Gastroesophageal sphincter (tissue), 4 donors: ENCODE data around the gene ARHGEF3. TPM values are rescaled to one million over a fixed set of nuclear protein-coding genes. Genes with fewer than 3 reads are reported as not detected.

ENCODE experiments used
- ATAC-seq: fragments of 150-250 bp; one replicate; pipeline ENCODE4 v1.9.1; 2016; ENCODE audit warnings: mild to moderate bottlenecking, moderate library complexity
- H3K27ac ChIP-seq, 4 donors: fragments of 200-600 bp; sonication (generic) in 3 of 4; 1 replicate in 3 of 4; 2 replicates in 1 of 4; pipeline ENCODE4 v1.5.1; 2016 to 2019
- H3K27me3 ChIP-seq: fragments of 200-600 bp; sonication (generic); one replicate; pipeline ENCODE4 v1.5.1; 2019
- H3K36me3 ChIP-seq, 2 donors: fragments of 200-600 bp; sonication (generic); one replicate each; pipeline ENCODE4 v1.5.1; 2019; ENCODE audit warnings: control low read depth in 1 of 2
- H3K4me1 ChIP-seq, 3 donors: fragments of 200-600 bp; sonication (generic); 1 replicate in 2 of 3; 2 replicates in 1 of 3; pipeline ENCODE4 v1.5.1; 2016 to 2019; ENCODE audit warnings: control low read depth in 2 of 3
- H3K4me3 ChIP-seq, 2 donors: fragments of 200-600 bp; sonication (generic); one replicate each; pipeline ENCODE4 v1.5.1; 2019; ENCODE audit warnings: mild to moderate bottlenecking in 1 of 2, moderate library complexity in 1 of 2
- H3K9me3 ChIP-seq, 3 donors: fragments of 200-600 bp; sonication (generic); one replicate each; pipeline ENCODE4 v1.5.1; 2017 to 2019; ENCODE audit warnings: control low read depth in 2 of 3
- EP300 ChIP-seq: sonication (generic); formaldehyde crosslinking; IDR thresholded peaks from one replicate; pipeline ENCODE4 v1.6.1; 2017; ENCODE audit warnings: antibody characterized with exemption, mild to moderate bottlenecking
- POLR2A ChIP-seq, 2 donors: fragments of 450-650 bp; IDR thresholded peaks; one replicate each; pipeline ENCODE4 v1.6.1; 2017; ENCODE audit warnings: antibody characterized with exemption in 2 of 2, mild to moderate bottlenecking in 2 of 2, moderate library complexity in 1 of 2
- POLR2AphosphoS5 ChIP-seq: sonication (generic); formaldehyde crosslinking; IDR thresholded peaks from one replicate; pipeline ENCODE4 v1.6.1; 2017; ENCODE audit warnings: antibody characterized with exemption
- WGBS, 2 donors: methylation state at CpG; one replicate each; pipeline ENCODE4 v1.1.5; 2018; ENCODE audit warnings: low coverage in 1 of 2; 5-methylcytosine and 5-hydroxymethylcytosine counted together
- total RNA-seq, 4 donors: library from RNA; depleted of rRNA; stranded (reverse); fragments of >200 nt; gene quantifications; one replicate each; pipeline ENCODE4 v1.1.0, GENCODE V29; 2016
- TF ChIP-seq, protein P1 (sequence below), 4 experiments: fragments of 200-600 bp in 2 of 4; fragments of 450-650 bp in 2 of 4; sonication (generic) in 1 of 4; IDR thresholded peaks; one replicate each; pipeline ENCODE4 v1.5.1; 2017 to 2019; ENCODE audit warnings: antibody characterized with exemption in 4 of 4, mild to moderate bottlenecking in 2 of 4, moderate library complexity in 2 of 4

ARHGEF3 gene, protein sequence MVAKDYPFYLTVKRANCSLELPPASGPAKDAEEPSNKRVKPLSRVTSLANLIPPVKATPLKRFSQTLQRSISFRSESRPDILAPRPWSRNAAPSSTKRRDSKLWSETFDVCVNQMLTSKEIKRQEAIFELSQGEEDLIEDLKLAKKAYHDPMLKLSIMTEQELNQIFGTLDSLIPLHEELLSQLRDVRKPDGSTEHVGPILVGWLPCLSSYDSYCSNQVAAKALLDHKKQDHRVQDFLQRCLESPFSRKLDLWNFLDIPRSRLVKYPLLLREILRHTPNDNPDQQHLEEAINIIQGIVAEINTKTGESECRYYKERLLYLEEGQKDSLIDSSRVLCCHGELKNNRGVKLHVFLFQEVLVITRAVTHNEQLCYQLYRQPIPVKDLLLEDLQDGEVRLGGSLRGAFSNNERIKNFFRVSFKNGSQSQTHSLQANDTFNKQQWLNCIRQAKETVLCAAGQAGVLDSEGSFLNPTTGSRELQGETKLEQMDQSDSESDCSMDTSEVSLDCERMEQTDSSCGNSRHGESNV
- 10 to 100 TPM; 10.1 to 21.6 (median 10.5) TPM for total RNA-seq

DNA sequence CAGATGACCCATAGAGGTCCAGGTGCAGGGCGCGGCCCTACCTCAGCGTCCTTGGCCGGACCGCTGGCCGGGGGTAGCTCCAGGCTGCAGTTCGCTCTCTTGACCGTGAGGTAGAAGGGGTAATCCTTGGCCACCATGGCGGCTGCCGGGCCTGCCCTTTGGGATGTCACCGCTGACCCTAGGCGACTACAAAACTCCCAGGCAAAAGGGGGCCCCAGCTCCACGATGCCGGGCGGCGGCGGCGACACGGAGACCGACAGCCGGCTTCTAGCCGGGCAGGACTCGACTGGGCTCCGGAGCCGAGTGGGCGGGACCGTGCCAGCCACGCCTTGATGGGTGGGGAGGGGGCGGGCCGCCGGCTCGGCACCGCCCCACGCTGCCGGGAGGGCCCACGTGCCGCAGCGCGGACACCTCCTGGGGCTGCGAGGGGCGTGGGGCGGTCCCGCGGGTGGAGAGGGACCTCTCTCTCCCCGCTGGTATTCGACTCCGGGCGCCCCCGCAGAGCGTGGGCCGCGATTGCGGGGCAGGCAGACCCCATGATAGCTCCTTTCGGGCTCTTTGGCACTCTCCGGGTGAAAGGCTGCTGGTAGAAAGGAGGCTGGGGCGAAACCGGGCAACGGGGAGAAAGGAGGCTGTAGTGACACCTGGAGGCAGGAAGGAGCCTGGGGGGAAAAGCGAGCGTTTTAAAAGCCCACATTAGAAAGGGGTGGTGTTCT is at the start of gene ARHGEF3:
ARHGEF3 (minus strand) TSS at position 288 of the 716 bp plus-strand sequence; CDS start at position 137, 151 bp downstream.
- peaks cover 0 to 51% (median 12%) of the 10 kb centered on the region in 3 donors for H3K4me1 ChIP-seq
- peak within 1 kb of the TSS in 3 of 4 donors; percentile 61 to 80 (median 68) for H3K27ac ChIP-seq
- H3K9me3 ChIP-seq: no peaks in the 10 kb centered on the region
- peak; percentile 98 for ATAC-seq
- WGBS, 2 donors: 0 to 2% methylated on average over 1 to 18 of the region's 60 CpGs
- TF ChIP-seq, protein P1, sequence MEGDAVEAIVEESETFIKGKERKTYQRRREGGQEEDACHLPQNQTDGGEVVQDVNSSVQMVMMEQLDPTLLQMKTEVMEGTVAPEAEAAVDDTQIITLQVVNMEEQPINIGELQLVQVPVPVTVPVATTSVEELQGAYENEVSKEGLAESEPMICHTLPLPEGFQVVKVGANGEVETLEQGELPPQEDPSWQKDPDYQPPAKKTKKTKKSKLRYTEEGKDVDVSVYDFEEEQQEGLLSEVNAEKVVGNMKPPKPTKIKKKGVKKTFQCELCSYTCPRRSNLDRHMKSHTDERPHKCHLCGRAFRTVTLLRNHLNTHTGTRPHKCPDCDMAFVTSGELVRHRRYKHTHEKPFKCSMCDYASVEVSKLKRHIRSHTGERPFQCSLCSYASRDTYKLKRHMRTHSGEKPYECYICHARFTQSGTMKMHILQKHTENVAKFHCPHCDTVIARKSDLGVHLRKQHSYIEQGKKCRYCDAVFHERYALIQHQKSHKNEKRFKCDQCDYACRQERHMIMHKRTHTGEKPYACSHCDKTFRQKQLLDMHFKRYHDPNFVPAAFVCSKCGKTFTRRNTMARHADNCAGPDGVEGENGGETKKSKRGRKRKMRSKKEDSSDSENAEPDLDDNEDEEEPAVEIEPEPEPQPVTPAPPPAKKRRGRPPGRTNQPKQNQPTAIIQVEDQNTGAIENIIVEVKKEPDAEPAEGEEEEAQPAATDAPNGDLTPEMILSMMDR (IDR thresholded peaks at IDR 0.05): peak in 3 of 4 experiments; percentile 28 to 60 (median 44)
- TF ChIP-seq POLR2A (IDR thresholded peaks at IDR 0.05) (peak; percentile 67 to 75), EP300 (no peak), POLR2AphosphoS5 (peak; percentile 30)
- no peaks in the 10 kb centered on the region for H3K36me3 ChIP-seq
- H3K4me3 ChIP-seq: peak within 1 kb of the TSS; percentile 80 to 82
- H3K27me3 ChIP-seq: no peaks in the 10 kb centered on the region

- TF ChIP-seq POLR2A (IDR thresholded peaks at IDR 0.05): no peak
- TF ChIP-seq POLR2AphosphoS5: no peak
- TF ChIP-seq, protein P1 (IDR thresholded peaks at IDR 0.05): no peak
- TF ChIP-seq EP300: no peak
- no peaks in the 10 kb centered on the region for H3K9me3 ChIP-seq
- H3K4me3 ChIP-seq: no peak overlapping the region
- H3K36me3 ChIP-seq: no peaks in the 10 kb centered on the region
- H3K27me3 ChIP-seq: no peaks in the 10 kb centered on the region
- H3K4me1 ChIP-seq: no peaks in the 10 kb centered on the region
- WGBS, 2 donors: 71 to 74% methylated on average over 4 to 5 of the region's 7 CpGs
- H3K27ac ChIP-seq: no peak overlapping the region
- ATAC-seq: no peak
Observed at GRCh38 chr3:56849698-56850097, 47.9 kb upstream of the ARHGEF3 start.

DNA sequence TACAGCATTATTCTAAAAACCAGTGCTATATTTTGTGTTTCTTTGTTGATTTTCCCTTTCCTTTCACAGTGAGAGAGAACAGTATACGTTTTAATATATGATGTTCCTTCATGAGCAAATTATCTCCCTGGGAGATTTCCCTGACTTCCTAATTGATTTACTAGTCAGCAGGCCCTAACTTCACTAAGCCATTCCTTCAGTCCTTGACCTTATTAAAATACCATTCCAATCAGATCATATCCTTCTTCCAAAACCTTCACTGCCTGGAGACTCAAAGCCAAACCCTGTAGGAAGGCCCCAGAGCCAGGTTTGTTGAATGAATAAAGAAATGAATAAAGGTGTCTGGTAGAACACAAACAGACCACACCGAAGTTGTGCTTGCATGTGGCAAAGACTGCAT is 43.8 kb upstream of the ARHGEF3 start:
- Histone ChIP-seq H3K4me1 (no peaks in the 10 kb centered on the region), H3K9me3 (no peaks in the 10 kb centered on the region), H3K27ac (no peak overlapping the region), H3K27me3 (no peaks in the 10 kb centered on the region), H3K4me3 (no peak overlapping the region), H3K36me3 (no peaks in the 10 kb centered on the region)
- 75 to 100% methylated on average over 2 of the region's 2 CpGs for WGBS, 2 donors
- ATAC-seq: no peak
- TF ChIP-seq EP300: no peak
- TF ChIP-seq, protein P1 (IDR thresholded peaks at IDR 0.05): no peak
- TF ChIP-seq POLR2A (IDR thresholded peaks at IDR 0.05): no peak
- no peak for TF ChIP-seq POLR2AphosphoS5

- H3K4me1 ChIP-seq: no peaks in the 10 kb centered on the region
- no peaks in the 10 kb centered on the region for H3K36me3 ChIP-seq
- H3K27me3 ChIP-seq: no peaks in the 10 kb centered on the region
- H3K4me3 ChIP-seq: no peak overlapping the region
- ATAC-seq: no peak
- H3K27ac ChIP-seq: no peak overlapping the region
- TF ChIP-seq POLR2AphosphoS5 (no peak), POLR2A (IDR thresholded peaks at IDR 0.05) (no peak), EP300 (no peak)
- TF ChIP-seq, protein P1 (IDR thresholded peaks at IDR 0.05): no peak
- no peaks in the 10 kb centered on the region for H3K9me3 ChIP-seq
Observed at GRCh38 chr3:56844536-56844935, 42.8 kb upstream of the ARHGEF3 start.
